HCT116 (cell line): ENCODE data around the gene SDCCAG8. TPM values are rescaled to one million over a fixed set of nuclear protein-coding genes. Genes with fewer than 3 reads are reported as not detected.

ENCODE experiments used
- ATAC-seq: fragments of 200-7000 bp; cut with Tn5 transposase; 2 replicates; pipeline ENCODE4 v1.9.1; 2020; ENCODE audit warnings: mild to moderate bottlenecking, moderate library complexity
- BruUV-seq: library from RNA; stranded (reverse); fragments of 400-500 nt; replicated peaks from 2 replicates; lab custom pipeline; 2021; lab: Mats Ljungman, UMichigan
- CTCF ChIA-PET: fragments of 300-600 bp; sonication (Branson Sonifier 250); formaldehyde crosslinking; loops from one replicate; lab custom pipeline; 2021; ENCODE audit warnings: antibody characterized with exemption; lab: Charles Lee
- POLR2A ChIA-PET: fragments of 300-600, 350-600 bp; sonication (Branson Sonifier 250); formaldehyde crosslinking; loops from one replicate; lab custom pipeline; 2021; ENCODE audit warnings: antibody characterized with exemption; lab: Charles Lee
- RAD21 ChIA-PET, 2 experiments: fragments of 300-600 bp; sonication (Branson Sonifier 250); formaldehyde crosslinking; loops; one replicate each; lab custom pipeline; 2023; ENCODE audit warnings: low total read pairs in 2 of 2; ENCODE audit not compliant: uncharacterized antibody in 2 of 2, unreplicated experiment in 2 of 2, low non-redundant PET in 1 of 2; lab: Charles Lee
- DNase-seq: peaks from one replicate; pipeline ENCODE4 v3.0.0-alpha.2; 2010; ENCODE audit warnings: low read depth, low spot score
- H2AFZ ChIP-seq: fragments of 200-600 bp; shearing (Covaris generic), sonication (generic); 2 replicates; pipeline ENCODE4 v1.6.1; 2017; ENCODE audit warnings: low read depth, mixed run types, mixed read lengths, antibody characterized with exemption, low read length; ENCODE audit not compliant: poor library complexity, severe bottlenecking
- H3K27ac ChIP-seq: 2 replicates; pipeline ENCODE4 v1.5.1; 2012; ENCODE audit warnings: low read depth, low read length
- H3K27me3 ChIP-seq: fragments of 200-600 bp; sonication (generic); 2 replicates; pipeline ENCODE4 v1.6.1; 2016; ENCODE audit warnings: mixed run types, low read length, mixed read lengths; ENCODE audit not compliant: insufficient read depth
- H3K36me3 ChIP-seq, 2 experiments: fragments of 200-500 bp in 1 of 2; fragments of 200-600 bp in 1 of 2; sonication (Bioruptor generic) in 1 of 2; sonication (generic) in 1 of 2; 2 replicates each; pipeline versions ENCODE4 v1.5.1 to v1.6.1; 2014 to 2016; ENCODE audit warnings: low read length in 2 of 2, inconsistent platforms in 1 of 2, mixed read lengths in 1 of 2, mixed run types in 1 of 2; ENCODE audit not compliant: insufficient read depth in 2 of 2, control insufficient read depth in 1 of 2
- H3K4me1 ChIP-seq, 2 experiments: fragments of 200-600 bp in 1 of 2; sonication (generic) in 1 of 2; 2 replicates each; pipeline versions ENCODE4 v1.5.1 to v1.6.1; 2012 to 2017; ENCODE audit warnings: low read length in 2 of 2, inconsistent platforms in 1 of 2, mild to moderate bottlenecking in 1 of 2, mixed read lengths in 1 of 2, mixed run types in 1 of 2, moderate library complexity in 1 of 2; ENCODE audit not compliant: insufficient read depth in 2 of 2, control insufficient read depth in 1 of 2
- H3K4me2 ChIP-seq: fragments of 200-600 bp; sonication (generic); 2 replicates; pipeline ENCODE4 v1.6.1; 2017; ENCODE audit warnings: mixed run types, low read length, mixed read lengths
- H3K4me3 ChIP-seq, 2 experiments: fragments of 200-600 bp in 1 of 2; sonication (generic) in 1 of 2; replicated peaks in 1 of 2; 2 replicates each; pipeline ENCODE4 v1.5.1; 2011 to 2016; ENCODE audit warnings: low read length in 2 of 2, control low read depth in 1 of 2, low read depth in 1 of 2, mild to moderate bottlenecking in 1 of 2, mixed read lengths in 1 of 2, mixed run types in 1 of 2
- H3K79me2 ChIP-seq: fragments of 200-600 bp; sonication (generic); 2 replicates; pipeline ENCODE4 v1.6.1; 2017; ENCODE audit warnings: mild to moderate bottlenecking, mixed run types, low read length, moderate library complexity, mixed read lengths; ENCODE audit not compliant: insufficient read depth
- H3K9ac ChIP-seq: fragments of 200-600 bp; sonication (generic); 2 replicates; pipeline ENCODE4 v1.6.1; 2016; ENCODE audit warnings: low read length, mixed read lengths
- H3K9me2 ChIP-seq: fragments of 200-600 bp; sonication (generic), shearing (Covaris generic); 2 replicates; pipeline ENCODE4 v1.6.1; 2017; ENCODE audit warnings: mixed run types, mild to moderate bottlenecking, moderate library complexity; ENCODE audit not compliant: insufficient read depth
- H3K9me3 ChIP-seq, 2 experiments: fragments of 200-500 bp in 1 of 2; fragments of 200-600 bp in 1 of 2; sonication (Bioruptor generic) in 1 of 2; sonication (generic) in 1 of 2; 2 replicates each; pipeline ENCODE4 v1.6.1; 2014 to 2017; ENCODE audit warnings: low read length in 2 of 2, mixed read lengths in 2 of 2, inconsistent platforms in 1 of 2, low read depth in 1 of 2, mild to moderate bottlenecking in 1 of 2, mixed run types in 1 of 2, moderate library complexity in 1 of 2; ENCODE audit not compliant: control insufficient read depth in 1 of 2, insufficient read depth in 1 of 2
- H4K20me1 ChIP-seq: fragments of 200-600 bp; sonication (generic), shearing (Covaris generic); 2 replicates; pipeline ENCODE4 v1.6.1; 2017; ENCODE audit warnings: mixed run types, mild to moderate bottlenecking, moderate library complexity; ENCODE audit not compliant: insufficient read depth
- EGR1 ChIP-seq: IDR thresholded peaks from 2 replicates; pipeline ENCODE4 v1.6.1; 2012; ENCODE audit warnings: low read depth
- ELF1 ChIP-seq: IDR thresholded peaks from 2 replicates; pipeline ENCODE4 v1.6.1; 2012; ENCODE audit warnings: low read depth, borderline replicate concordance
- EZH2 ChIP-seq: fragments of 200-600 bp; sonication (generic); IDR thresholded peaks from 2 replicates; pipeline ENCODE4 v1.6.1; 2017; ENCODE audit warnings: antibody characterized with exemption, mixed run types
- FOSL1 ChIP-seq: IDR thresholded peaks from 2 replicates; pipeline ENCODE4 v1.6.1; 2012; ENCODE audit warnings: low read depth
- POLR2A ChIP-seq: IDR thresholded peaks from 2 replicates; pipeline ENCODE4 v1.7.0; 2011; ENCODE audit warnings: borderline replicate concordance; ENCODE audit not compliant: insufficient read depth, insufficient read length; ENCODE audit errors: extremely low read depth
- POLR2AphosphoS5 ChIP-seq: IDR thresholded peaks from 2 replicates; pipeline ENCODE4 v1.6.1; 2011; ENCODE audit warnings: mild to moderate bottlenecking, low read depth, low read length, moderate library complexity
- RAD21 ChIP-seq: IDR thresholded peaks from 2 replicates; pipeline ENCODE4 v1.6.1; 2012; ENCODE audit warnings: low read depth, mild to moderate bottlenecking
- SIN3A ChIP-seq: IDR thresholded peaks from 2 replicates; pipeline ENCODE4 v1.6.1; 2012; ENCODE audit warnings: low read depth
- SRF ChIP-seq: IDR thresholded peaks from 2 replicates; pipeline ENCODE4 v1.6.1; 2012; ENCODE audit warnings: low read depth
- TCF7L2 ChIP-seq: IDR thresholded peaks from 2 replicates; pipeline ENCODE4 v1.7.0; 2011; ENCODE audit warnings: borderline replicate concordance, inconsistent platforms; ENCODE audit not compliant: insufficient read depth, insufficient read length; ENCODE audit errors: extremely low read depth
- intact Hi-C: fragments of 100-400 bp; cut with micrococcal nuclease; formaldehyde crosslinking; loops from 2 replicates; pipeline ENCODE4 v1.10.0; 2022
- total RNA-seq: library from RNA; stranded (reverse); gene quantifications from one replicate; pipeline ENCODE4 v1.2.1, GENCODE V29; 2021; ENCODE audit not compliant: unreplicated experiment
- TF ChIP-seq, protein P1 (sequence below): IDR thresholded peaks from 2 replicates; pipeline ENCODE4 v1.6.1; 2012; ENCODE audit warnings: low read depth

SDCCAG8 gene
- total RNA-seq, 1 experiment from 2014 or later: 38.2 TPM

- intact Hi-C loops: no loop called here
- Histone ChIP-seq H3K4me3 (no peak overlapping the region), H3K9me2 (no peaks in the 10 kb centered on the region), H2AFZ (no peak overlapping the region), H3K27ac (no peak overlapping the region), H3K4me2 (no peak overlapping the region), H3K79me2 (no peaks in the 10 kb centered on the region), H4K20me1 (no peaks in the 10 kb centered on the region), H3K4me1 (no peaks in the 10 kb centered on the region), H3K27me3 (no peaks in the 10 kb centered on the region), H3K36me3 (no peaks in the 10 kb centered on the region), H3K9ac (no peak overlapping the region), H3K9me3 (no peaks in the 10 kb centered on the region)
- no TSS peak for BruUV-seq
- CTCF ChIA-PET: no interaction called here
- ATAC-seq (no peak), DNase-seq (no peak)
- POLR2A ChIA-PET: no interaction called here
- no peak for TF ChIP-seq SRF
- TF ChIP-seq ELF1: no peak
- TF ChIP-seq EGR1: no peak
- no peak for TF ChIP-seq RAD21
- no peak for TF ChIP-seq POLR2A
- no peak for TF ChIP-seq FOSL1
- TF ChIP-seq TCF7L2: no peak
- TF ChIP-seq, protein P1, sequence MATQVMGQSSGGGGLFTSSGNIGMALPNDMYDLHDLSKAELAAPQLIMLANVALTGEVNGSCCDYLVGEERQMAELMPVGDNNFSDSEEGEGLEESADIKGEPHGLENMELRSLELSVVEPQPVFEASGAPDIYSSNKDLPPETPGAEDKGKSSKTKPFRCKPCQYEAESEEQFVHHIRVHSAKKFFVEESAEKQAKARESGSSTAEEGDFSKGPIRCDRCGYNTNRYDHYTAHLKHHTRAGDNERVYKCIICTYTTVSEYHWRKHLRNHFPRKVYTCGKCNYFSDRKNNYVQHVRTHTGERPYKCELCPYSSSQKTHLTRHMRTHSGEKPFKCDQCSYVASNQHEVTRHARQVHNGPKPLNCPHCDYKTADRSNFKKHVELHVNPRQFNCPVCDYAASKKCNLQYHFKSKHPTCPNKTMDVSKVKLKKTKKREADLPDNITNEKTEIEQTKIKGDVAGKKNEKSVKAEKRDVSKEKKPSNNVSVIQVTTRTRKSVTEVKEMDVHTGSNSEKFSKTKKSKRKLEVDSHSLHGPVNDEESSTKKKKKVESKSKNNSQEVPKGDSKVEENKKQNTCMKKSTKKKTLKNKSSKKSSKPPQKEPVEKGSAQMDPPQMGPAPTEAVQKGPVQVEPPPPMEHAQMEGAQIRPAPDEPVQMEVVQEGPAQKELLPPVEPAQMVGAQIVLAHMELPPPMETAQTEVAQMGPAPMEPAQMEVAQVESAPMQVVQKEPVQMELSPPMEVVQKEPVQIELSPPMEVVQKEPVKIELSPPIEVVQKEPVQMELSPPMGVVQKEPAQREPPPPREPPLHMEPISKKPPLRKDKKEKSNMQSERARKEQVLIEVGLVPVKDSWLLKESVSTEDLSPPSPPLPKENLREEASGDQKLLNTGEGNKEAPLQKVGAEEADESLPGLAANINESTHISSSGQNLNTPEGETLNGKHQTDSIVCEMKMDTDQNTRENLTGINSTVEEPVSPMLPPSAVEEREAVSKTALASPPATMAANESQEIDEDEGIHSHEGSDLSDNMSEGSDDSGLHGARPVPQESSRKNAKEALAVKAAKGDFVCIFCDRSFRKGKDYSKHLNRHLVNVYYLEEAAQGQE: no peak
- TF ChIP-seq SIN3A: no peak
- TF ChIP-seq POLR2AphosphoS5: no peak
- TF ChIP-seq EZH2: no peak
- RAD21 ChIA-PET: no interaction called here
Measured at GRCh38 chr1:243393096-243393495, 137.3 kb downstream of the SDCCAG8 start.
